Hepatocyte (in vitro differentiated cells): ENCODE results near the gene MR1. TPM values are rescaled to one million over a fixed set of nuclear protein-coding genes. Genes with fewer than 3 reads are reported as not detected.

ENCODE experiments used
- DNase-seq: peaks from one replicate; pipeline ENCODE4 v3.0.0-alpha.2; 2016; ENCODE audit warnings: low spot score
- H2AFZ ChIP-seq: fragments of 200-600 bp; sonication (generic); 2 replicates; pipeline ENCODE4 v1.6.0; 2016; ENCODE audit warnings: antibody characterized with exemption, mild to moderate bottlenecking
- H3K27ac ChIP-seq: fragments of 200-600 bp; sonication (generic); 2 replicates; pipeline ENCODE4 v1.5.1; 2016; ENCODE audit warnings: mild to moderate bottlenecking
- H3K27me3 ChIP-seq: fragments of 200-600 bp; sonication (generic); 2 replicates; pipeline ENCODE4 v1.6.1; 2016
- H3K36me3 ChIP-seq: fragments of 200-600 bp; sonication (generic); replicated peaks from 2 replicates; pipeline ENCODE4 v1.5.1; 2016; ENCODE audit warnings: low read depth; ENCODE audit not compliant: insufficient read depth
- H3K4me1 ChIP-seq: fragments of 200-600 bp; sonication (generic); 2 replicates; pipeline ENCODE4 v1.5.1; 2016; ENCODE audit warnings: mild to moderate bottlenecking, moderate library complexity; ENCODE audit not compliant: insufficient read depth
- H3K4me2 ChIP-seq: fragments of 200-600 bp; sonication (generic); 2 replicates; pipeline ENCODE4 v1.6.0; 2016
- H3K4me3 ChIP-seq: fragments of 200-600 bp; sonication (generic); 2 replicates; pipeline ENCODE4 v1.5.1; 2016; ENCODE audit warnings: mild to moderate bottlenecking
- H3K79me2 ChIP-seq: fragments of 200-600 bp; sonication (generic); 2 replicates; pipeline ENCODE4 v1.6.0; 2017; ENCODE audit warnings: mild to moderate bottlenecking
- H3K9me2 ChIP-seq: fragments of 200-600 bp; sonication (generic); replicated peaks from 2 replicates; pipeline ENCODE4 v1.6.0; 2017; ENCODE audit warnings: mild to moderate bottlenecking; ENCODE audit not compliant: insufficient read depth
- H3K9me3 ChIP-seq: fragments of 200-600 bp; sonication (generic); 2 replicates; pipeline ENCODE4 v1.5.1; 2016; ENCODE audit warnings: low read depth, mild to moderate bottlenecking
- H4K20me1 ChIP-seq: fragments of 200-600 bp; sonication (generic); 2 replicates; pipeline ENCODE4 v1.6.0; 2016; ENCODE audit warnings: mild to moderate bottlenecking; ENCODE audit not compliant: insufficient read depth, poor library complexity, severe bottlenecking
- CTCF ChIP-seq: fragments of 200-600 bp; sonication (generic); IDR thresholded peaks from 2 replicates; pipeline ENCODE4 v1.5.1; 2016; ENCODE audit warnings: antibody characterized with exemption, mild to moderate bottlenecking; ENCODE audit not compliant: poor library complexity
- EZH2 ChIP-seq: fragments of 200-600 bp; sonication (generic); IDR thresholded peaks from 2 replicates; pipeline ENCODE4 v1.6.1; 2016; ENCODE audit warnings: antibody characterized with exemption, mild to moderate bottlenecking, borderline replicate concordance
- EZH2phosphoT487 ChIP-seq: fragments of 200-600 bp; sonication (generic); IDR thresholded peaks from one replicate; pipeline ENCODE4 v1.6.1; 2018; ENCODE audit warnings: antibody characterized with exemption, mild to moderate bottlenecking, low read depth, moderate library complexity; ENCODE audit not compliant: unreplicated experiment, severe bottlenecking
- WGBS: methylation state at CpG from one replicate; pipeline ENCODE4 v1.1.6; 2016; ENCODE audit warnings: low lambda C conversion rate; ENCODE audit errors: missing lambda C conversion rate; 5-methylcytosine and 5-hydroxymethylcytosine counted together
- polyA plus RNA-seq: library from polyadenylated mRNA; unstranded; fragments of >200 nt; fragmentation: Nextera tagmentation; extraction: Ambion mirVana; gene quantifications from 2 replicates; pipeline ENCODE4 v1.2.1, GENCODE V29; 2016
- total RNA-seq: library from RNA; depleted of rRNA; stranded (reverse); fragments of >200 nt; gene quantifications from 2 replicates; pipeline ENCODE4 v1.2.3, GENCODE V29; 2014

The MR1 gene
- total and polyA plus RNA-seq, 2 experiments from 2014 or later = 8.9 to 10.6 TPM

- Histone ChIP-seq H3K36me3 (no peaks in the 10 kb centered on the region), H3K27me3 (no peaks in the 10 kb centered on the region), H3K4me1 (peaks cover 7% of the 10 kb centered on the region), H3K9me3 (no peaks in the 10 kb centered on the region), H3K79me2 (peaks cover 34% of the 10 kb centered on the region), H3K9me2 (no peaks in the 10 kb centered on the region), H4K20me1 (peaks cover 9% of the 10 kb centered on the region), H3K27ac (peak within 1 kb of the TSS; percentile 76), H3K4me2 (peak within 1 kb of the TSS; percentile 73), H2AFZ (peak within 1 kb of the TSS; percentile 44), H3K4me3 (peak within 1 kb of the TSS; percentile 89)
- 5% methylated on average over 76 of the region's 76 CpGs for WGBS
- peak; percentile 97 for DNase-seq
- TF ChIP-seq CTCF = no peak
- no peak for TF ChIP-seq EZH2
- TF ChIP-seq EZH2phosphoT487 = no peak
These were observed 54.6 kb downstream of the MR1 start, which contains the start of gene IER5 for GRCh38 chr1:181088079-181089016. Gene IER5, plus strand, starts transcription at chr1:181088700. Its CDS starts 203 bp downstream, at chr1:181088903.

- H3K9me3 ChIP-seq = no peaks in the 10 kb centered on the region
- H3K27ac ChIP-seq = peak overlapping the region; percentile 76
- peak overlapping the region; percentile 89 for H3K4me3 ChIP-seq
- peak overlapping the region; percentile 73 for H3K4me2 ChIP-seq
- no peak for TF ChIP-seq CTCF
- no peak for TF ChIP-seq EZH2
- peaks cover 9% of the 10 kb centered on the region for H4K20me1 ChIP-seq
- no peaks in the 10 kb centered on the region for H3K9me2 ChIP-seq
- peaks cover 15% of the 10 kb centered on the region for H3K4me1 ChIP-seq
- H3K36me3 ChIP-seq = no peaks in the 10 kb centered on the region
- peaks cover 42% of the 10 kb centered on the region for H3K79me2 ChIP-seq
- H2AFZ ChIP-seq = peak overlapping the region; percentile 1
- no peaks in the 10 kb centered on the region for H3K27me3 ChIP-seq
- peak; percentile 63 for DNase-seq
- under 1% methylated on average over 60 of the region's 97 CpGs for WGBS
These were observed 55.4 kb downstream of the MR1 start for GRCh38 chr1:181089017-181089675.

GRCh38 chr1:181089676-181090544, 56.1 kb downstream of the MR1 start:
- 1% methylated on average over 48 of the region's 48 CpGs for WGBS
- DNase-seq = peak; percentile 75
- Histone ChIP-seq H3K27ac (peak overlapping the region; percentile 76), H4K20me1 (peaks cover 9% of the 10 kb centered on the region), H3K9me3 (no peaks in the 10 kb centered on the region), H3K4me2 (peak overlapping the region; percentile 73), H3K9me2 (no peaks in the 10 kb centered on the region), H2AFZ (peak overlapping the region; percentile 1), H3K27me3 (no peaks in the 10 kb centered on the region), H3K36me3 (no peaks in the 10 kb centered on the region), H3K4me3 (peak overlapping the region; percentile 89), H3K4me1 (peaks cover 19% of the 10 kb centered on the region), H3K79me2 (peaks cover 45% of the 10 kb centered on the region)
- no peak for TF ChIP-seq CTCF
- TF ChIP-seq EZH2phosphoT487 = no peak
- TF ChIP-seq EZH2 = no peak
